ENCODE results near the gene WNT7B.
"Not testable (repeated sequence)": the region's sequence is repeated elsewhere in the genome, so short reads cannot be mapped to it uniquely, and the experiment has no call there.

Gene WNT7B

GRCh38 chr22:46007848-46008261, 30.9 kb upstream of the WNT7B start:
- DNase-seq, result no peak

GRCh38 chr22:46007003-46007847, 30.3 kb upstream of the WNT7B start:
- DNase-seq, result no peak

DNA sequence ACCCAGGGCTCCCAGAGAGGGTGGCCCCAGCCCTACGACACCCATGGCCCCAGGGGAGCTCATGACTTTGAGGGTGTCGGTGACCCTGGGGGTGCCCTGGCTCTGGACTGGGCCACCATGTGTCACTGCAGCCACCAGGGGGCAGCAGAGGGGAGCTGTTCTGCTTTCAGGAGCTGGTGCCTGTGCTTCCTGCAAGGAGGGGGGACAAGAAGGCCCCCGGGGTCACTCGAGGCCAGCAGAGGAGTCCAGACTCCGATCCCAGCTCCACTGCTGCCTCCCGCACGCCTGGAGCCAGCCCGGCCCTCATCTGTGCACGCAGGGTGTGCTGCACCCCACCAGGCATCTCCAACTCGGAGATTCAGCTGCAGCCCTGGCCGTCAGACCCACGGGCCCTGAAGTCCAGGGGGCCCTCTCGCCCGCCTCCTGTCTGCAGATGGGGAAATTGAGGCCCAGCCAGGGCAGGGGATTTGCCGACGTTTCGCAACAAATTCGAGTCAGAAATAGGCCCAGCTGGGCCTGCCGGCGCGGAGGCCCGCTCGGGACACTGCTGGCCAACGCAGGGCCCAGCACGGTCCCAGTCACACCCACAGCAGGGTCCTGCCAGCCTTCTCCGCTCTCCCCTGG, 29.5 kb upstream of the WNT7B start:
- DNase-seq, result peak; percentile 90

- not testable (repeated sequence) for DNase-seq
Measured at GRCh38 chr22:46005116-46005705, 28.2 kb upstream of the WNT7B start.

GRCh38 chr22:46004105-46004866, 27.3 kb upstream of the WNT7B start:
- no peak for DNase-seq

DNA sequence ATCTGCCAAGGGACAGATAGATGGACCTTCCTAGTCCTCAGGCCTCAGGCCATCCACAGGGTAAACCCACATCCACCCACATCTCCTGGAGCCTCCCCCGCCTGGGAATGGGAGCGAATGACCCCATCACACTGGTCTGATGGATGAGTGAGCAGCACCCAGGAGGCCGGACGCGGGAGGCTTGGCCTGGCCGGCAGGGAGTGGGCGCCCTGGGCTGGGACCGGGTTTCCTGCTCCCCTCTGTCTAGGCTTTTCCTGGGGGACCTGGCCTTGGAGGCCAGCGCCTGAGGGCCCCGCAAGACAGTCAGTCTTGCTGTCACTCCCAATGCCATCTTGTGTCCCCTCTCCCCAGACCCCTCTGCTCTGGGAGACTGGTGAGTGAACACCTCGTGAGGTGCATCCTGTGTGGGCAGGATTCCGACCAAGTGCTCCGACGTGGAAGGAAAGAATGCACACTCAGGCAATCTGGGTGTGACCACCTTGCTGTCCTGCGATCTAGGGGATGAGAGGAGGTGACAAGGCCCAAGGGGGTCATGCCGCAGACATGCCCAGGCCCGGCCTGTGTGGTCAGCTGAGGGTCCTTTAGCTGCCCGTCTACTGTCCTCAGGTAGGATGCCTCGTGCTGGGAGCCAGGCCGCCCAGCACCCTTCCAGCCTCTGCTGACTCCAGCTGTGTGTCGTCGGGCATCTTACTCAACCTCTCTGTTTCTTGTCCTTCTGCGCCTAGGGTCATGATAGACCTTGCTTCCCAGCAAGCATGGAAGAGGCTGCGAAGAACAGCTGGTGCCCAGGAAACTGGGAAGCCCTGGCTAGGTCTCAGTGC, 26.5 kb upstream of the WNT7B start:
- no peak for DNase-seq

DNA sequence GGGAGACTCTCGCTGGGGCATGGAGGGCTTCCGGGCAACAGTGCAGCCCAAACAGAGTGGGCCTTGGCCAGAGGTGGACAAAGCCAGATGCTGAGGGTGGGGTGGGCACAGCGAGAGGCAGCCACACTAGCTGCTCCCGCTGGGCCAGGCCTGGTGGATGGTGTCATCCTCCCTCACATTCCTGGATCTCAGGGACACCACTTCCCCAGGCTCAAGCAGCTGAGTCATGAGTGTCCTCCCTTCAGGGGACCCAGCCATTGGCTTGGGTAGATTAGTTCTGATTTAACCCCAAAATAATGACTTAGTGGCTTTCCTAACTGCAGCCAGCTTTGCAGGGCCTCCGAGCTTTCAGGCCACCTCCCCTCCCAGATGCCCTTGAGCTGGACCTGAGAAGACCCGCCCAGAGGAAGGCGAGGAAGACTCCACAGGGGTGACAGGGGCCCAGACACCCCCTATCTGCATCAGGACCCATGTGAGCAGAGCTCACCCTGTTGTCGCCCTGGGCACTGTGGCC, 25.9 kb upstream of the WNT7B start:
- DNase-seq, result no peak

- no peak for DNase-seq
Measured at GRCh38 chr22:46001426-46002106, 24.6 kb upstream of the WNT7B start.

DNA sequence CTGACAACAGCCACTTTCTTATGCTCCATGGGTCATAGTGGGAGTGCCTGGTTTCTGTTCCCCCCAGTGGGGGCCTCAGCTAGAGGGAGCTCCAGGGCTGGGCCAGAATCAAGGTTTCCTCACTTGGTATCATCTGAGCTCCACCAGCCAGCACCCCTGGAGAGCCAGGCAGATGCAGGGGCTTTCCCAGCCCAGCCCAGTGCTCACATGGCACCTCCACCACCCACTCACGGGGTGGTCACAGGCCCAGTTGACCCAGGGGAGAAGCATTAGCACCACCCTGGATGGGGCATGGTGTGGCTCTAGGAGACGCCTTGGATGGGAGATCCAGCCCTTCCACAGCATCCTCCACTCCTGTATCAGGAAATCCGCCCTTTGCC, 24.1 kb upstream of the WNT7B start:
- no peak for DNase-seq

DNA sequence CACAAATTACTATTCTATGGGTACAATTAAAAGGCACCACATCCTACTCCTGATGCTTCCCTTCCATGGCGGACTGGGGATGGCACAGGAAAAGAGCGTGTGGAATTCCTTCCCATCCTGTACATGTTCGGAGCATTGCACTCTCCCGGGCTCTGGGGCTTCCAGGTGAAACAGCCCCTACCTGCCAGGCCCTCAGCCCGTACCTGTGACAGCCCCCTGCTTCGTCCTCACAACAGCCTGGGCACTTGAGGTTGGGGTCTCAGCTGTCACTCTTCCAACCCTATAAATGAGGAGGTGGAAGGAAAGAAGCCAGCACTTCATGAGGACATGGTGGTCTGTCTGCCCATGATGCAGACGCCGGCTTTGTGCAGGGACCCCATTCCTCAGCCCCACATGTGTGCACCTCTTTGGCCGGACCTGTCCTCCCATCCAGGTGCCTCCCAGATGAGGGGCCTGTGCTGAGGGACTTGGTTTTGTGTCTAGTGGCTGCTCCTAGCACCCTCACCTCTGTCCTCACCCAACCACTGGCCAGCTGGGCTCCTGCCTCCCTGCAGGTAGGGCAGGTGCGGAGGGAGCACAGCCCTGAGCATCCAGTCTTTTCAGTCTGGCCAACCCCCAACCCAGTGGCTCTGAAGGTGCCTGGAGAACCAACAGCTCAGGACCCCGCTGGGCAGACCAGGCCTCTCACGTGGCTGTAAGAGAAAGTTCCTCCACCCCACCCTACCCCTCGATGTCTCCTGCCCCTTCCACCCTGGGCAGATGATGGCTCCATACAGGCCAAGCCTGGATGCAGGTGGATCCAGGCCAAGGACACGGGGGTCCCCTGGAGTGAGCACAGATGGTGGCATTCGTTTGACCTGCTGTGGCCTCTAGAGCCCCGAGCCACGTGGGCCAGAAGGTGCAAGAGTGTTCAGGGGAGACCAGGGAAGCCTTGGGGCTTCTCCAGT, 23.4 kb upstream of the WNT7B start:
- no peak for DNase-seq

DNA sequence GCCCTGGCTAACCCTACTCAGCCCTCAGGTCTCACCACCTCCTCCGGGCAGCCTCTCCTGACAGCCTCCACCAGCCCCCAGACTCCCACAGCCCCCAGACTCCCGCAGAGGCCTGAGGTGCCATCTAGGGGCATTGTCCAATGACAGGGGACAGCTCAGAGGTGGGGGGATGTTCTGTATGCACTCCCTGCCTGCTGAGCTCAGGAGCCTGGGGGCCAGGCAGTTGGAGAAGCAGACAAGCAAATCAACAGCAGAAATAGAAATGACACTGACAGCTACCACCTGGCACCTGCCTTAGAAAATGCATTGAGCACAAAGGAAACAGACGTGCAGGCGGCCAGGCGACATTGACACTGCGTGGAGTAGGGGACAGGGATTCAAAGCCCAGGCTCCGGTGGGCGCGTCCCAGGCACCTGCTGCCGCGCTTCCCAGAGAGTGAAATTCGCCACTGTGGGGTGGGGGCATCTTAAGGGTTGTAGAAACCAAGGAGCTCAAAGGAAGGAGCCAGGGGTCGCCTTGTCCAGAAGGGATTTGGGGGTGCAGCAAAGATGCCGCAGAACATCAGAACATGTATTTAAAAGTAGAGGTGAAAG, 22.5 kb upstream of the WNT7B start:
- no peak for DNase-seq

DNA sequence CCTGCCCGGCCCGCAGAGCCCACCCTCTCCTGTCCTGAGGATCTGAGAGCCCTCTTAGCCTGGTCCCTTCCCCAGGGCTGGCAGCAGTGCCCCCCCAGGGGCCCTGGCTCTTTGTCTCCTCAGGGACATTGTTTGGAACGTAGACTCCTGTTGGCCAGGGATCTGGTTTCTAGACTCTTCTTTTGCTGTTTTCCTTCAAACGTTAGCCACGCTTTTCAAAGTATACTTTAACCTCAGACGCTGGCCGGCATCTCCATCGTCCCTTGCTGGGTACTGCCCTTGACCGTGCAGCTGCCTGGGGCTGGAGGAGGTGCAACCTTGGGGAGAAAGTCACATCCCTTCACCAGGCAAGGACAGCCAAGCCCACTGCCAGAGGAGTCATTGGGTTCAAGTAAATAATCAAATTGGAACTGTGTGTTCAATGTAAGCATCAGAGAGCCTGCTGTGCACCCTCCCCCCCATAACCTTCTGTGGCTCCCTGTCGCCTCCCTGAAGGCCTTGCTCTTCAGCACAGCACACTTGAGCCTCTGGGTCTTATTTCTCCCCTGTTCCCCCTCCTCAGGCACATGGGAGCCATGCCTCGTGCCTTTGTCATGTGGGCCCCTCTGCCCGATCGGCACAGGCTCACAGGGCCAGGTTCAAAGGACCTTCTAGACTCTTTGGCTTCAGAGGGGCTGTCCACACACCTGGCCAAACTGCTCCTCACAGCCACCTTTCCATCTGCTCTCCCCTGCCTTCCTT, 21.8 kb upstream of the WNT7B start:
- no peak for DNase-seq

DNA sequence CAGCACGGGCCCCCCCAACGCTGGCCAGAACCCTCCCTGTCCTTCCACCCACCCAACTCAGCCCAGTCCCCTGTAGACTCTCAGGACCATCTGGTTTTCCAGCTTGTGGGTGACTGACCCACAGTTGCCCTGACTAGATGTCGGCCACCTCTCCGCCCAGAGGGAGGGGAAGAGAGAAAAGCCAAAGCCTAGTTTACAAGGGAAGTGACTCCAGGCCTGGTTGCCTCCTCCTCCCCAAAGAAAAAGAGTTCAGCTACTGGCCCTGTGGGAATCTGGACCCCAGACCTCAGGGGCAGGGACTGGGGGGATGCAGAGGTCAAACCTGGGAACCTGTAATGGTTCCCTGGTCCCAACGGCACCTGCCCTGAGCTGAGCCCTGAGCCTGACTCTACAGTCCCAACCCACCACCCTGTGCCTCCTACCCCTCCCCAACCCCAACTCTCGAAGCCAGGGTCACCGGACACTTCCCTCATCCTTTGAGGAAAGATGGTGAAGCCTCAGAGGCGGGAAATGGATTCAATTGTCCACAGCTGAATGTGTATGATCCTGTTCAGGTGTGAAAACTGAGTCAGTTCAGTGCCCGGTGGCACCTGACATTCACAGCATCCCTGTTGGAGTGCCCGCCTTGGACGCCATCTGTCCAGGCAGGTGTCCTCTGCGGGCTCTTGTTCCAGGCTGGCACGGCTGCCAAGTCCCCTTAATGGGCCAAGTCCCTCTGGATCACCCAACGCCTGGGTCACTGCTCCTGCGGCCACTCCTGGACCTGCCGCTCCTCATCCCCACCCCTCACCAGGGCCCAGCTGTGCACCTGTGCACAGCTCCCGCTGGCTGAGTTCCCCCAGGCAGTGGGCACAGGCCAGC, 21.0 kb upstream of the WNT7B start:
- no peak for DNase-seq

DNA sequence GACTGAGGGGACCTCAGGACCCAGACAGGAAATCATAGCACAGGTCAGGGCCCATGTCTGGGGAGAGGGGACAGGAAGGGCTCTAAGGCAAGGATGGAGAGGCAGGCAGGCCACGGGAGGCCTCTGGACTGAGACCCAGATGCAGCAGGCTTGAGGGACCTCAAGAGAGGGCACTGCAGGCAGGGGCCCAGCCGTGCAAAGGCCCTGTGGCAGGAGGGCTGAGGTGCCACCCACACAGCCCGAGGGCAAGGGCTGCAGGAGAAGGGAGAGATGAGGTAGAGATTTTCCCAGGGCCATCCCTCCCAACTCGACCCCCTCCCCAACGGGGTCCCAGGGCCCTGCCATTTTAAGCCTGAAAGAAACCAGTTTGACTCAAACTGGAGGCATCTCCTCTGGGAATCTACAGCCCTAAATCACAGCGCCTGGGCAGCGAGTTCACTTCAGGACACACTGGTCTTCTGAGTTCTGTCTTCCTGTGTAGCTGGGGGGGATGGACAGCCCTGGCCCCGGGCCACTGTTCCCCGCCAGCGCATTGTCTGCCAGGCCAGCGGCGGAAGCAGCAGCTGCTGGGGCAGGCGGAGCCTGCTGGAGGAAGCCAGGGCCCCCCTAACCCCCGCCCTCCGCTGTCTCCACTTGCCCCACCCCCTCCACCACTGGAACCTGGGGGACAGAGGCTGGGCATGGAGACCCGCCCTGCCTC, 20.3 kb upstream of the WNT7B start:
- no peak for DNase-seq

DNA sequence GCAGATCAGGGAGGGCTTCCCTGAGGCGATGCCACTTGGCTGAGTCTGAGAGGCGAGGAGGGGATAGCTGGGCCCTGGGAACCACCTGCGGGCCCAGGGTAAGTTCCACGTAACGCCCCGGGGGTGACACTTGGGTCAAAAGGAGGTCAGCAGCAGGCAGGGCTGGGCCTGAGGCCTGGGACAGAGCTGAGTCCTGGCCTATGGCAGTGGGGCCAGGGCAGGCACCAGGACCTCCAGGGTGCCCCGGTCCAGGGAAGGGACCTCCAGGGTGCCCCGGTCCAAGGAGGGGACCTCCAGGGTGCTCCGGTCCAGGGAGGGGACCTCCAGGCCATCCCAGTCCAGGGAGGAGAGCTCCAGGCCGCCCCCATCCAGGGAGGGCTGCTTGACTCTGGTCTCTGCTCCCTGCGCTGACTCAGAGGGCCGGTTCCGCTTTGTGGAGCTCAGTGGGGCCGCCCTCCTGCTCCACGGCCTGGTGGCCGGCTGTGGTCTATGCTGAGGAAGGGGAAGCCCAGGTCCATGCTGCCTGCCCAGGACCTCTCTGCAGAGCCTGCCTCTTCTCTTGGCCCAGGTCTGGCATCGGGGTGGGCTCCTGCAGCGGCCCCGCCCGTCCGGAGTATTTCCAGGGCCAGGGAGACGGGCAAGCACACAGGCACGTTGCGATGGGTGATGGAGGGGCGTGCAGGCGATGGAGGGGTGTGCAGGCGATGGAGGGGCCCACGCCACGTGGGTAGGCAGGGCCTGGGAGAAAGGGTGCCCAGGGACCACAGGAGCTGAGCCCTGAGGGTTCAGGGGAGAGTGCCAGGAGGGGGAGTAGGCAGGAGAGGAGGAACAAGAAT, 19.5 kb upstream of the WNT7B start:
- DNase-seq, result no peak

GRCh38 chr22:45995405-45996101, 18.6 kb upstream of the WNT7B start:
- no peak for DNase-seq

All from activated CD8-positive, alpha-beta memory T cell treated with anti-CD3 and anti-CD28 coated beads, Interleukin-2, amount 50 U/mL, for 4 hours (primary cell).